ENCODE measurements around the gene CRYBA2. TPM values are rescaled to one million over a fixed set of nuclear protein-coding genes. Genes with fewer than 3 reads are reported as not detected.

Gene CRYBA2
- total and polyA plus RNA-seq, 2 experiments from 2014 or later: not detected

- no peak overlapping the region for H3K27ac ChIP-seq
- no peak overlapping the region for H3K4me2 ChIP-seq (ENCODE audit: unreplicated experiment)
- H3K9ac ChIP-seq: no peak overlapping the region
- no peaks in the 10 kb centered on the region for H3K36me3 ChIP-seq (ENCODE audit: low read depth)
- TF ChIP-seq EZH2phosphoT487 (IDR thresholded peaks at IDR 0.05; ENCODE audit: insufficient read depth, low read depth) (no peak), EZH2 (IDR thresholded peaks at IDR 0.05; ENCODE audit: insufficient read depth, poor library complexity, severe bottlenecking) (no peak)
- no peak overlapping the region for H3K4me3 ChIP-seq
- in situ Hi-C loops (cut with MboI): no loop called here
- H3K4me1 ChIP-seq (ENCODE audit: insufficient read depth): no peaks in the 10 kb centered on the region
- H3K27me3 ChIP-seq (replicated peaks; ENCODE audit: insufficient read depth): peaks cover 15% of the 10 kb centered on the region
- H3K9me3 ChIP-seq (ENCODE audit: low read depth): no peaks in the 10 kb centered on the region
- no peaks in the 10 kb centered on the region for H3K9me2 ChIP-seq (ENCODE audit: insufficient read depth)
- DNase-seq: no peak
- H3K79me2 ChIP-seq (ENCODE audit: insufficient read depth): no peaks in the 10 kb centered on the region
- no peaks in the 10 kb centered on the region for H4K20me1 ChIP-seq (ENCODE audit: insufficient read depth)
- WGBS, 2 experiments (ENCODE audit: low coverage in 1 of 2, low lambda C conversion rate in 2 of 2, missing lambda C conversion rate in 2 of 2): 65 to 73% methylated on average over 10 of the region's 10 CpGs
- no peak overlapping the region for H2AFZ ChIP-seq
- H3F3A ChIP-seq (ENCODE audit: insufficient read depth): no peaks in the 10 kb centered on the region
Measured at GRCh38 chr2:219018726-219019125, 25.5 kb upstream of the CRYBA2 start.

GRCh38 chr2:219018286-219018685, 25.1 kb upstream of the CRYBA2 start:
- no peak overlapping the region for H3K9ac ChIP-seq
- no peaks in the 10 kb centered on the region for H3F3A ChIP-seq (ENCODE audit: insufficient read depth)
- H3K27ac ChIP-seq: no peak overlapping the region
- H3K4me3 ChIP-seq: no peak overlapping the region
- H3K4me2 ChIP-seq (ENCODE audit: unreplicated experiment): no peak overlapping the region
- in situ Hi-C loops (cut with MboI): no loop called here
- 48 to 56% methylated on average over 7 of the region's 7 CpGs for WGBS, 2 experiments (ENCODE audit: low coverage in 1 of 2, low lambda C conversion rate in 2 of 2, missing lambda C conversion rate in 2 of 2)
- H3K9me3 ChIP-seq (ENCODE audit: low read depth): no peaks in the 10 kb centered on the region
- no peak for DNase-seq
- no peaks in the 10 kb centered on the region for H3K79me2 ChIP-seq (ENCODE audit: insufficient read depth)
- no peaks in the 10 kb centered on the region for H4K20me1 ChIP-seq (ENCODE audit: insufficient read depth)
- H3K9me2 ChIP-seq (ENCODE audit: insufficient read depth): no peaks in the 10 kb centered on the region
- no peaks in the 10 kb centered on the region for H3K36me3 ChIP-seq (ENCODE audit: low read depth)
- peaks cover 14% of the 10 kb centered on the region for H3K27me3 ChIP-seq (replicated peaks; ENCODE audit: insufficient read depth)
- H3K4me1 ChIP-seq (ENCODE audit: insufficient read depth): no peaks in the 10 kb centered on the region
- H2AFZ ChIP-seq: no peak overlapping the region
- TF ChIP-seq EZH2phosphoT487 (IDR thresholded peaks at IDR 0.05; ENCODE audit: insufficient read depth, low read depth): no peak
- TF ChIP-seq EZH2 (IDR thresholded peaks at IDR 0.05; ENCODE audit: insufficient read depth, poor library complexity, severe bottlenecking): no peak

GRCh38 chr2:219017201-219017931, 24.1 kb upstream of the CRYBA2 start:
- H3K4me2 ChIP-seq (ENCODE audit: unreplicated experiment): no peak overlapping the region
- H3F3A ChIP-seq (ENCODE audit: insufficient read depth): no peaks in the 10 kb centered on the region
- H3K9me3 ChIP-seq (ENCODE audit: low read depth): no peaks in the 10 kb centered on the region
- H3K9me2 ChIP-seq (ENCODE audit: insufficient read depth): no peaks in the 10 kb centered on the region
- TF ChIP-seq EZH2phosphoT487 (IDR thresholded peaks at IDR 0.05; ENCODE audit: insufficient read depth, low read depth) (no peak), EZH2 (IDR thresholded peaks at IDR 0.05; ENCODE audit: insufficient read depth, poor library complexity, severe bottlenecking) (no peak)
- H3K4me3 ChIP-seq: no peak overlapping the region
- no peak overlapping the region for H3K27ac ChIP-seq
- H3K36me3 ChIP-seq (ENCODE audit: low read depth): no peaks in the 10 kb centered on the region
- no peaks in the 10 kb centered on the region for H3K79me2 ChIP-seq (ENCODE audit: insufficient read depth)
- 37 to 47% methylated on average over 13 of the region's 14 CpGs for WGBS, 2 experiments (ENCODE audit: low coverage in 1 of 2, low lambda C conversion rate in 2 of 2, missing lambda C conversion rate in 2 of 2)
- DNase-seq: no peak
- in situ Hi-C loops (cut with MboI): no loop called here
- no peak overlapping the region for H2AFZ ChIP-seq
- no peaks in the 10 kb centered on the region for H4K20me1 ChIP-seq (ENCODE audit: insufficient read depth)
- H3K4me1 ChIP-seq (ENCODE audit: insufficient read depth): no peaks in the 10 kb centered on the region
- H3K9ac ChIP-seq: no peak overlapping the region
- peaks cover 14% of the 10 kb centered on the region for H3K27me3 ChIP-seq (replicated peaks; ENCODE audit: insufficient read depth)

GRCh38 chr2:219016721-219017120, 23.5 kb upstream of the CRYBA2 start:
- no peaks in the 10 kb centered on the region for H3K79me2 ChIP-seq (ENCODE audit: insufficient read depth)
- H3K9me2 ChIP-seq (ENCODE audit: insufficient read depth): no peaks in the 10 kb centered on the region
- WGBS, 2 experiments (ENCODE audit: low coverage in 1 of 2, low lambda C conversion rate in 2 of 2, missing lambda C conversion rate in 2 of 2): 74 to 75% methylated on average over 11 of the region's 11 CpGs
- no peaks in the 10 kb centered on the region for H3F3A ChIP-seq (ENCODE audit: insufficient read depth)
- no peak overlapping the region for H2AFZ ChIP-seq
- no peak overlapping the region for H3K9ac ChIP-seq
- no peaks in the 10 kb centered on the region for H3K4me1 ChIP-seq (ENCODE audit: insufficient read depth)
- no peak overlapping the region for H3K4me2 ChIP-seq (ENCODE audit: unreplicated experiment)
- no peaks in the 10 kb centered on the region for H3K36me3 ChIP-seq (ENCODE audit: low read depth)
- H4K20me1 ChIP-seq (ENCODE audit: insufficient read depth): no peaks in the 10 kb centered on the region
- in situ Hi-C loops (cut with MboI): no loop called here
- DNase-seq: no peak
- H3K27me3 ChIP-seq (replicated peaks; ENCODE audit: insufficient read depth): peaks cover 14% of the 10 kb centered on the region
- no peak overlapping the region for H3K27ac ChIP-seq
- TF ChIP-seq EZH2 (IDR thresholded peaks at IDR 0.05; ENCODE audit: insufficient read depth, poor library complexity, severe bottlenecking) (no peak), EZH2phosphoT487 (IDR thresholded peaks at IDR 0.05; ENCODE audit: insufficient read depth, low read depth) (no peak)
- H3K4me3 ChIP-seq: no peak overlapping the region
- no peaks in the 10 kb centered on the region for H3K9me3 ChIP-seq (ENCODE audit: low read depth)
